ENCODE measurements around the gene KCNJ4. TPM values are rescaled to one million over a fixed set of nuclear protein-coding genes. Genes with fewer than 3 reads are reported as not detected.

Gene KCNJ4
- total RNA-seq, 4 donors from 2014 or later = 0.63 to 1.6 (median 1.1) TPM

DNA sequence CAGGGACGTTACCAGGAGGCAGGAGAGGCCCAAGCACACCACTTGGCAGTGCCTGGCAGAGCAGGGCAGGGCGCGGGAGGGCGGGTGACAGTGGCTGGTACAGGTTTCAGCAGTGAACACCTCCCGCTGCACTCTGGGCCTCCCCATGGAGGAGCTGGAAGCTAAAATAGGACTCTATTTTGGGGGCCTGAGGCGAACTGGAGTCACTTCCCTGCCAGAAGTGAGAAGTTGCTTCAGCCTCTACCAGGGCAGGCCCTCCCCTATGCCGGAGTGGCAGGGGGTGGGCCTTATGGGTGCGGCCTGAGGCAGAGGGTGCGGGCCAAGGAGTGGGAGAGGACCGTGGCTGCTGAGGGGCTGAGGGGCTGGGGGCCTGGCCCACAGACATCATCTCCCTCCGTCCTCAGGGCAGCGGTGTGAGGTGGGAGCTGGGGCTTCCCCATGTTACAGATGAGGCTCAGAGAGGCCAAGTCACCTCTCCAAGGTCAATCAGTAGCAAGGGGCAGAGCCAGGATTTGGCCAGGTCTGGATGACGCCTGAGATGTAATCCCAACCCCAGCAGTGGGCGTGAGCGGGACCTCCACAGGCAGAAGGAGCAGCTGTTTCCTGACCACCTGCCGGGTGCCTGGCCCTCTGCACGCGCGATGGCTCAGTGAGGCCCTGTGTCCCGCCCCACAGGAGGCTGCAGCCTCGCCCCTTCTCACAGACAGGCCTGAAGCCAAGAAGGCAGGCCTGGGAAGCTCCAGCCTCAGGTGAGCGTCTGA is 39.3 kb downstream of the KCNJ4 start:
- Histone ChIP-seq H3K27me3 (no peaks in the 10 kb centered on the region), H3K9me3 (no peaks in the 10 kb centered on the region), H3K4me3 (no peak overlapping the region), H3K36me3 (no peaks in the 10 kb centered on the region), H3K27ac (no peak overlapping the region), H3K4me1 (peaks cover 0 to 13% (median 5%) of the 10 kb centered on the region in 4 donors)
- DNase-seq (ENCODE audit: low spot score in 2 of 2) = no peak
- 66 to 83% methylated on average over 16 to 21 of the region's 22 CpGs for WGBS, 2 donors
- TF ChIP-seq, protein P1, sequence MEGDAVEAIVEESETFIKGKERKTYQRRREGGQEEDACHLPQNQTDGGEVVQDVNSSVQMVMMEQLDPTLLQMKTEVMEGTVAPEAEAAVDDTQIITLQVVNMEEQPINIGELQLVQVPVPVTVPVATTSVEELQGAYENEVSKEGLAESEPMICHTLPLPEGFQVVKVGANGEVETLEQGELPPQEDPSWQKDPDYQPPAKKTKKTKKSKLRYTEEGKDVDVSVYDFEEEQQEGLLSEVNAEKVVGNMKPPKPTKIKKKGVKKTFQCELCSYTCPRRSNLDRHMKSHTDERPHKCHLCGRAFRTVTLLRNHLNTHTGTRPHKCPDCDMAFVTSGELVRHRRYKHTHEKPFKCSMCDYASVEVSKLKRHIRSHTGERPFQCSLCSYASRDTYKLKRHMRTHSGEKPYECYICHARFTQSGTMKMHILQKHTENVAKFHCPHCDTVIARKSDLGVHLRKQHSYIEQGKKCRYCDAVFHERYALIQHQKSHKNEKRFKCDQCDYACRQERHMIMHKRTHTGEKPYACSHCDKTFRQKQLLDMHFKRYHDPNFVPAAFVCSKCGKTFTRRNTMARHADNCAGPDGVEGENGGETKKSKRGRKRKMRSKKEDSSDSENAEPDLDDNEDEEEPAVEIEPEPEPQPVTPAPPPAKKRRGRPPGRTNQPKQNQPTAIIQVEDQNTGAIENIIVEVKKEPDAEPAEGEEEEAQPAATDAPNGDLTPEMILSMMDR (IDR thresholded peaks at IDR 0.05) = no peak
- no peak for TF ChIP-seq POLR2A (IDR thresholded peaks at IDR 0.05)
- TF ChIP-seq EP300 (IDR thresholded peaks at IDR 0.05) = no peak

DNA sequence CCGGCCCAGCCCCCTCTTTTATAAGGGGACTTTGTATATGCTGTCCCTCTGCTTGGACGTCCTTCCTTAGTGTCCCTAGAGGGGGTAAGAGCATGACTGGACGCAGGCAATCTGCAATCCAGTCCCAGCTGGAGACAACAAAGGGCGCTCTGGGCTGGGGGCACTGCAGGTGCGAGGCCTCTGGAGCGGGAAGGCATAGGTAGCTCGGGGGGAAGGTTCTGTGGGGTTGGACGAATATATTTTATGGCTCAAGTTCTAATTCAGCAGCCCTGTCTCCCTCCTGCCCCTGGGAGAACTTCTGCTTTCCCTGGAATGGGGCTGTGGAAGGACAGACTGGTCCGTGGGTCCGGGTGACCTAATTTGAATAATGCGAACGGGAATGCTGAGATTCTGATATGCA is 40.0 kb downstream of the KCNJ4 start:
- 68 to 81% methylated on average over 12 of the region's 12 CpGs for WGBS, 2 donors
- no peaks in the 10 kb centered on the region for H3K9me3 ChIP-seq
- no peaks in the 10 kb centered on the region for H3K27me3 ChIP-seq
- TF ChIP-seq EP300 (IDR thresholded peaks at IDR 0.05) = no peak
- TF ChIP-seq, protein P1 (IDR thresholded peaks at IDR 0.05) = no peak
- TF ChIP-seq POLR2A (IDR thresholded peaks at IDR 0.05) = no peak
- H3K4me3 ChIP-seq = no peak overlapping the region
- H3K4me1 ChIP-seq = peaks cover 0 to 13% (median 5%) of the 10 kb centered on the region in 4 donors
- DNase-seq (ENCODE audit: low spot score in 2 of 2) = no peak
- H3K36me3 ChIP-seq = no peaks in the 10 kb centered on the region
- no peak overlapping the region for H3K27ac ChIP-seq

DNA sequence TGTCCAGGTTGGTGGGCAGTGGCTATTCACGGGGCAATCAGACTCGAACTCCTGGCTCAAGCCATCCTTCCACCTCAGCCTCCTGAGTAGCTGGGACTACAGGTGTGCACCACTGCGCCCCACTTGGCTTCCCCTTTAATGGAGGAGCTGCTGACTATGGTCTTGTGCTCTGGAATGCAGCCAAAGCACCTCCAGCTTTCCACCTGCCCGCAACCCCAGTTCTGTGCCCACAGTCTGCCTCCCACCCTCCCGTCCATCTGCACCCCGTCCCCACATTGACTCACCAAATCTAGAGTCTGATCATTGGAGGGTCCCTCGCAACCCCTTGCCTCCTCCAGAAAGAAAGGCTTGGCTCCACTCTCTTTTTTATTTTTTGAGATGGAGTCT is 41.0 kb downstream of the KCNJ4 start:
- H3K27me3 ChIP-seq = no peaks in the 10 kb centered on the region
- WGBS, 2 donors = 90 to 94% methylated on average over 7 of the region's 7 CpGs
- H3K9me3 ChIP-seq = no peaks in the 10 kb centered on the region
- TF ChIP-seq POLR2A (IDR thresholded peaks at IDR 0.05) (no peak), EP300 (IDR thresholded peaks at IDR 0.05) (no peak)
- no peak overlapping the region for H3K27ac ChIP-seq
- peaks cover 0 to 13% (median 5%) of the 10 kb centered on the region in 4 donors for H3K4me1 ChIP-seq
- H3K4me3 ChIP-seq = no peak overlapping the region
- H3K36me3 ChIP-seq = no peaks in the 10 kb centered on the region
- no peak for DNase-seq (ENCODE audit: low spot score in 2 of 2)

DNA sequence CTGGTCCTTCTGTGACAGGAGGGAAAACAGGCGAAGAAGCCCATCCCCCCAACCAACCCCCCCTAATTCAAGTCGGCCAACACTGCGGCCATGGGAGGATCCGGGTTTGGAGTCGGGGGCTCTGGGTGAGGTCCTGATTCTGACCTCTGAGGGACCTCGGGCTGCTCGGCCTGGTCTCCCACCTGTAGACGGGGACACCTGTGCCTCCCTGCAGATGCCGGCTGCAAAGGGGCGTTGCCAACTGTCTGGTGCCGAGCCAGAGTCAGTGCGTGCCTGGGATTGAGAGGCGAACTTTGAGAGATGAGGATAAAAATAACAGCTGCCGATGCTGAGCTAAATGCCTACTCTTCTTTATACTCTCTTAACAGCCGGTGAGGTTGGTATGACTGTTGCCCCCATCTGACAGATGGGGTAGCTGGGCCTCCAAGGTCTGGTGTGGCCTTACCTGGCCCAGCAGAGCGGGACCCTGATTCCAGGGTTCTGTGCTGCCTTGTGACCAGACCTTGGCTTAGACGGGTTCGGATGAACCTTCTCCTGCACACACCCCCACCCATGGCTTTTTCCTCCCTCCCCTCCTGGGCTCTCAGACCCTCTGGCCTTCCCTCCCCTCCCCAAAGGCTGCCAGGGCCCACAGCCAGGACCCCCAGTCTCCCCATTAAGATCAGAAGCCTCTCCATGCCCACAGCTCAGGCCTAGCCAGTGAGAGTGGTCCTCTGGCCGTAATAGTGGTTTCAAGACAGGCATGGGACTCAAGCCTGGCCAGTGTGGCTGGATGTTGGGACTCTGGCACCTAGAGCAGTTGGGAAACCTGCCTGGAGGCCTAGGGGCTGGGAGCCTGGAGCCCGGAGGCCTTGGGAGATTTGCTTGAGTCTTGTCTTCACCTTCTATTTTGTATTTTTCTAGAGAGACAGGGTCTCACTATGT is 41.7 kb downstream of the KCNJ4 start:
- H3K4me3 ChIP-seq = peak overlapping the region in 2 of 4 donors; percentile 21 to 40
- no peak for DNase-seq (ENCODE audit: low spot score in 2 of 2)
- 33% methylated on average over 20 of the region's 20 CpGs for whole genome bisulfite sequencing, 2 donors
- no peaks in the 10 kb centered on the region for H3K27me3 ChIP-seq
- H3K9me3 ChIP-seq = no peaks in the 10 kb centered on the region
- no peaks in the 10 kb centered on the region for H3K36me3 ChIP-seq
- TF ChIP-seq, protein P1 (IDR thresholded peaks at IDR 0.05) = no peak
- TF ChIP-seq EP300 (IDR thresholded peaks at IDR 0.05) (no peak), POLR2A (IDR thresholded peaks at IDR 0.05) (no peak)
- no peak overlapping the region for H3K27ac ChIP-seq
- H3K4me1 ChIP-seq = peaks cover 0 to 13% (median 5%) of the 10 kb centered on the region in 4 donors

DNA sequence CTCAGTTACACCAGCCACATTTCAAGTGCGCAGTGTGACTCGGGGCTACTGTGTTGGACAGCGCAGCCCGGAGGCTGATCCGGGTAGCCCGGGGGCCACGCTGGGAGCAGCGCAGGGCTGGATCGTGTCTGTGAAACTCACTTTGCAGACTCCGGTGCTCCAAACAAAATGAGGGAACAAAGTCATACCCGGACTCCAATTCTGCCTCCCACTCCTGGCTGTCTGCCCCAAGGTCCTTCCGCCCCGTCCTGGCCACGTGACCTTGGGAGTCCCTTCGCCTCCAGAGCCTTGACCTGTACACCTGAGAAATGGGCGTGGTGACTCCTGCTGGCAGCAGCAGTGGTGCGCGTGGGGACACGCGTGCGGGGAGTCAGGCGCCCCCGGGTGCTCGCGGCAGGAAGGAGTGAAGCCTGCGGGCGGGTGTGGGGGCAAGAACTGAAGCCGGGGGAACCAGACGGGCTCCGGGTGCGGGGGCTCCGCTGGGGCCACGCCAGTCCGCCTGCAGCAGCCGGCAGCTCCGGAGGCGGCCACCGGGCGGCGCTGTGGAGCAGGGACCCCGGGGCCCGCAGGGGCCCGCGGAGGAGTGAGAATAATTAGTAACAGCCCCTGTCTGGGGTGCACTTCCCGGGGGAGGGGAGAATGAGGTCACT is 42.4 kb downstream of the KCNJ4 start:
- H3K4me3 ChIP-seq = peak overlapping the region in 2 of 4 donors; percentile 21 to 40
- H3K27ac ChIP-seq = no peak overlapping the region
- H3K27me3 ChIP-seq = no peaks in the 10 kb centered on the region
- H3K4me1 ChIP-seq = peaks cover 0 to 13% (median 5%) of the 10 kb centered on the region in 4 donors
- H3K36me3 ChIP-seq = no peaks in the 10 kb centered on the region
- H3K9me3 ChIP-seq = no peaks in the 10 kb centered on the region
- TF ChIP-seq EP300 (IDR thresholded peaks at IDR 0.05) = no peak
- TF ChIP-seq, protein P1 (IDR thresholded peaks at IDR 0.05) = peak; percentile 73 to 91 (median 79)
- 16 to 20% methylated on average over 39 to 42 of the region's 45 CpGs for WGBS, 2 donors
- no peak for DNase-seq (ENCODE audit: low spot score in 2 of 2)

Measured in tibial nerve (tissue), 4 donors.